Mesothelial cell of epicardium (in vitro differentiated cells): ENCODE measurements around the gene SLC26A8. TPM values are rescaled to one million over a fixed set of nuclear protein-coding genes. Genes with fewer than 3 reads are reported as not detected.
"Not testable (repeated sequence)": the region's sequence is repeated elsewhere in the genome, so short reads cannot be mapped to it uniquely, and the experiment has no call there.

Experiments used
- DNase-seq, 2 experiments: peaks; one replicate each; pipeline ENCODE4 v3.0.0; 2021; ENCODE audit warnings: low spot score in 2 of 2; ENCODE audit not compliant: unreplicated experiment in 2 of 2
- H3K27ac Mint-ChIP-seq: 2 replicates; pipeline ENCODE4 v1.8.0; 2021; ENCODE audit warnings: mixed read lengths
- H3K27me3 Mint-ChIP-seq: 2 replicates; pipeline ENCODE4 v1.8.0; 2021; ENCODE audit warnings: low read depth, mixed read lengths
- H3K36me3 Mint-ChIP-seq: 2 replicates; pipeline ENCODE4 v1.8.0; 2021; ENCODE audit warnings: mixed read lengths
- H3K4me1 Mint-ChIP-seq: 2 replicates; pipeline ENCODE4 v1.8.0; 2021; ENCODE audit warnings: mixed read lengths
- H3K4me3 Mint-ChIP-seq: 2 replicates; pipeline ENCODE4 v1.8.0; 2021; ENCODE audit warnings: mild to moderate bottlenecking, moderate library complexity, mixed read lengths
- H3K9me3 Mint-ChIP-seq: 2 replicates; pipeline ENCODE4 v1.8.0; 2021; ENCODE audit warnings: mixed read lengths
- total RNA-seq: library from RNA; stranded (reverse); gene quantifications from 3 replicates; pipeline ENCODE4 v1.2.1, GENCODE V29; 2021
- TF ChIP-seq, protein P1 (sequence below): fragments of 200-600 bp; sonication (generic); IDR thresholded peaks from one replicate; pipeline ENCODE4 v1.5.0; 2021; ENCODE audit warnings: antibody characterized with exemption; ENCODE audit not compliant: unreplicated experiment

Gene SLC26A8
- total RNA-seq, 1 donor from 2014 or later = 0.29 TPM

- Mint-ChIP-seq H3K4me3 (no peak overlapping the region), H3K4me1 (peaks cover 27% of the 10 kb centered on the region), H3K9me3 (peaks cover 31% of the 10 kb centered on the region), H3K36me3 (no peaks in the 10 kb centered on the region), H3K27me3 (no peaks in the 10 kb centered on the region), H3K27ac (no peak overlapping the region)
- no peak for DNase-seq
- TF ChIP-seq, protein P1, sequence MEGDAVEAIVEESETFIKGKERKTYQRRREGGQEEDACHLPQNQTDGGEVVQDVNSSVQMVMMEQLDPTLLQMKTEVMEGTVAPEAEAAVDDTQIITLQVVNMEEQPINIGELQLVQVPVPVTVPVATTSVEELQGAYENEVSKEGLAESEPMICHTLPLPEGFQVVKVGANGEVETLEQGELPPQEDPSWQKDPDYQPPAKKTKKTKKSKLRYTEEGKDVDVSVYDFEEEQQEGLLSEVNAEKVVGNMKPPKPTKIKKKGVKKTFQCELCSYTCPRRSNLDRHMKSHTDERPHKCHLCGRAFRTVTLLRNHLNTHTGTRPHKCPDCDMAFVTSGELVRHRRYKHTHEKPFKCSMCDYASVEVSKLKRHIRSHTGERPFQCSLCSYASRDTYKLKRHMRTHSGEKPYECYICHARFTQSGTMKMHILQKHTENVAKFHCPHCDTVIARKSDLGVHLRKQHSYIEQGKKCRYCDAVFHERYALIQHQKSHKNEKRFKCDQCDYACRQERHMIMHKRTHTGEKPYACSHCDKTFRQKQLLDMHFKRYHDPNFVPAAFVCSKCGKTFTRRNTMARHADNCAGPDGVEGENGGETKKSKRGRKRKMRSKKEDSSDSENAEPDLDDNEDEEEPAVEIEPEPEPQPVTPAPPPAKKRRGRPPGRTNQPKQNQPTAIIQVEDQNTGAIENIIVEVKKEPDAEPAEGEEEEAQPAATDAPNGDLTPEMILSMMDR = no peak
Observed at GRCh38 chr6:35936681-35937359, 87.6 kb downstream of the SLC26A8 start.

DNA sequence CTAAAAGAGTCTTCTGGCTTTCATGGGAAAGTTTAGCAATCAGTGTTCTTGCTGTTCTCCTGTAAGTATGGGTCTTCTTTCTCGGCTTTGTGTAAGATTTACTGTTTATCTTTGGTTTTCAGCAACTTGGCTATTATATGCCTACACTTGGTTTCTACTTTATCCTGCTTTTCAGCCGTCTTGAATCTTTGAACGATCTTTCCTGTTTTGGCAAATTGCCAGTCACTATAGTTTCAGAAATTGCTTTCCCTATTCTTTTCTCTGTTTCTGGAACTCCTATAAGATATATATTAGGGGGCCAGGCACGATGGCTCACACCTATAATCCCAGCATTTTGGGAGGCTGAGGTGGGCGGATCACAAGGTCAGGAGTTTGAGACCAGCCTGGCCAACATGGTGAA is 89.0 kb downstream of the SLC26A8 start:
- no peak overlapping the region for H3K27ac Mint-ChIP-seq
- no peaks in the 10 kb centered on the region for H3K36me3 Mint-ChIP-seq
- peaks cover 3% of the 10 kb centered on the region for H3K27me3 Mint-ChIP-seq
- peaks cover 33% of the 10 kb centered on the region for H3K4me1 Mint-ChIP-seq
- no peak overlapping the region for H3K4me3 Mint-ChIP-seq
- TF ChIP-seq, protein P1 = no peak
- DNase-seq = no peak
- peaks cover 22% of the 10 kb centered on the region for H3K9me3 Mint-ChIP-seq

DNA sequence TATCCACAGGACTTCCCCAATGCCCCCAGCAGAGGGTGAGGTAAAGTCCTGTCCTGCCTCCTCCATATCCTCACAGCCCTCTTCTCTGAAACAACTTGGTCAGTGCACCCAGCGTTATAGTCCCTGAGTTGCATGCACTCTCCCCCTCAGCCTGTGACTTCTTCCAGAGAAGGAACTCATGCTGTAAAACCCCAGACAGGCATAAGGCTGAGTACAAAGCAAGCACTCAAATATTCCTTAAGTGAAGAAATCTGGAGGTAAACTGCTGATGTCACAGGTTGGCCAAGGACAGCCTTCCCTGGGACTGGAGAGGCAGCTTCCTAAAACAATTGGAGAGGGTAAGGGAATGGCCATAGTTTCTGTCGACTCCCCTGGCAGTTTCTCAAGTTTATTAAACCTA is 90.6 kb downstream of the SLC26A8 start:
- H3K4me1 Mint-ChIP-seq = peaks cover 42% of the 10 kb centered on the region
- H3K36me3 Mint-ChIP-seq = no peaks in the 10 kb centered on the region
- peaks cover 12% of the 10 kb centered on the region for H3K9me3 Mint-ChIP-seq

DNA sequence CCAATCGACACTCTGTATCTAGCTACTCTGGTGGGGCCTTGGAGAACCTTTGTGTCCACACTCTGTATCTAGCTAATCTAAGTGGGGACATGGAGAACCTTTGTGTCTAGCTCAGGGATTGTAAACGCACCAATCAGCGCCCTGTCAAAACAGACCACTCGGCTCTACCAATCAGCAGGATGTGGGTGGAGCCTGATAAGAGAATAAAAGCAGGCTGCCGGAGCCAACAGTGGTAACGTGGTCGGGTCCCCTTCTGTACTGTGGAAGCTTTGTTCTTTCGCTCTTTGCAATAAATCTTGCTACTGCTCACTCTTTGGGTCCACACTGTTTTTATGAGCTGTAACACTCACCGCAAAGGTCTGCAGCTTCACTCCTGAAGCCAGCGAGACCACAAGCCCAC is 92.6 kb downstream of the SLC26A8 start:
- DNase-seq, H3K4me3 Mint-ChIP-seq, H3K36me3 Mint-ChIP-seq, H3K27ac Mint-ChIP-seq, H3K27me3 Mint-ChIP-seq, H3K9me3 Mint-ChIP-seq: not testable (repeated sequence)
- peaks cover 45% of the 10 kb centered on the region for H3K4me1 Mint-ChIP-seq

More for the DNA sequence above, 90.6 kb downstream of the SLC26A8 start:
- TF ChIP-seq, protein P1 = no peak
- Mint-ChIP-seq H3K27ac (peak overlapping the region; percentile 86), H3K4me3 (no peak overlapping the region), H3K27me3 (peaks cover 3% of the 10 kb centered on the region)
- no peak for DNase-seq

- peaks cover 47% of the 10 kb centered on the region for H3K4me1 Mint-ChIP-seq
- H3K36me3 Mint-ChIP-seq = no peaks in the 10 kb centered on the region
- TF ChIP-seq, protein P1 = no peak
- peak in 1 of 2 experiments; percentile 41 for DNase-seq
- H3K4me3 Mint-ChIP-seq = peak overlapping the region; percentile 53
- no peaks in the 10 kb centered on the region for H3K9me3 Mint-ChIP-seq
- peaks cover 3% of the 10 kb centered on the region for H3K27me3 Mint-ChIP-seq
- H3K27ac Mint-ChIP-seq = no peak overlapping the region
Observed at GRCh38 chr6:35931120-35931561, 93.3 kb downstream of the SLC26A8 start.

GRCh38 chr6:35929601-35930000 is 94.8 kb downstream of the SLC26A8 start:
- H3K9me3 Mint-ChIP-seq = no peaks in the 10 kb centered on the region
- TF ChIP-seq, protein P1 = no peak
- no peaks in the 10 kb centered on the region for H3K36me3 Mint-ChIP-seq
- no peak overlapping the region for H3K4me3 Mint-ChIP-seq
- H3K27ac Mint-ChIP-seq = peak overlapping the region; percentile 37
- H3K27me3 Mint-ChIP-seq = peaks cover 3% of the 10 kb centered on the region
- peaks cover 37% of the 10 kb centered on the region for H3K4me1 Mint-ChIP-seq
- no peak for DNase-seq
